GM18520 (cell line): Measurements from ENCODE around the gene KCNIP3.

ENCODE experiments used
- ATAC-seq: cut with Tn5 transposase; IDR thresholded peaks from one replicate; pipeline ENCODE4 v1.9.1; 2021; ENCODE audit not compliant: unreplicated experiment

Gene KCNIP3

DNA sequence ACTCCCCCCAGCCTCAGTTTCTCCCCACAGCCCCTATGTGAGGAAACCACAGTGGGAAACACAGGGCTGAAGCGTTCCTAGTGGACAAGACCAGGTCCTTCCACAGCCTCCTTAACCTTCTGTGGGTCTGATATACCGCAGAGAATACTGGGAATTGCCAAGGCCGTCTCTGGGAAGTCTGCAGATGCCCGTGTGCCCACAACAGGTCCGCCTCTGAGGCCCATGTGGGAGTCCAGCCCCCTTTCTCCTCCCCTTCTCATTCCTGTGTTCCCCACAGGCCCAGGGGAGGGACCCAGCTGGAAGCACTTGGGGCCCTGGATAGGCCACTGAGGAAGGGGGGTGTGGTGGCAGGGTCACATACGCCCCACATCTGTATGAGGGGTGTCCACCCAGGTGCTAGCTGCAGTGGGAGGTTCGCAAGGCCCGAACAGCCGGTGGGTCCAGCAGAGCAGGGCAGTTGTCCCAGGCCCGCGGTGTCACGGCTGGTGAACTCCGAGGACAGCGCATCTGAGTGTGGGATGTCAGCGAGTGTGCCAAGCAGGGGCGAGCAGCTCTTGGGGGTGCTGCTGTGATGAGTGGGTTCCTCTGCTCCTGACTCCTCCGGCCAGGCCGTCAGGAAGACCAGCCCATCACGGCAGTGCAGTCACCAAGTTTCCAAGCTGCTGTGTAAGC lies 2.4 kb upstream of the KCNIP3 start:
- ATAC-seq = no peak

- no peak for ATAC-seq
Measured at GRCh38 chr2:95295376-95295775, 1.8 kb upstream of the KCNIP3 start.

DNA sequence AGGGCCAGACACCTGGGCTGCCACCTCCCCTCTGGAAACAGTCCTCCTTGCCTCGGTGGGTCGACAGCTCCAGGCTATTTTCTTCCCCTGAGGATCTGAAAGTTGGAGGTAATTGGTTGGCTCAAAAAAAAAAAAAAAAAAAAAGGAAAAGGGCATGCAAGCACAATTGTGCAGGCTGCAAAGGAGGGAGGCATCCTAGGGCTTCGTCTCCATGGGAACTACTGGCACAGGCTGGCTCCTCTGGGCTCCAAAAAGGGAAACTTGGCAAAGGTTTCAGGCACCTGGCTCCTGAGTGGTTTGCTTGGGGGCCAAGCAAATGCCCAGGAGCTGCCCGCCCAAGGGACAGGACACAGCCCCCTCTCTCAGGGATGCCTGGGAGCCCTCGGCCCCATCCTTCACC lies 1.1 kb upstream of the KCNIP3 start:
- ATAC-seq = no peak

GRCh38 chr2:95297639-95298395 lies 670 bp downstream of the KCNIP3 start:
- no peak for ATAC-seq

DNA sequence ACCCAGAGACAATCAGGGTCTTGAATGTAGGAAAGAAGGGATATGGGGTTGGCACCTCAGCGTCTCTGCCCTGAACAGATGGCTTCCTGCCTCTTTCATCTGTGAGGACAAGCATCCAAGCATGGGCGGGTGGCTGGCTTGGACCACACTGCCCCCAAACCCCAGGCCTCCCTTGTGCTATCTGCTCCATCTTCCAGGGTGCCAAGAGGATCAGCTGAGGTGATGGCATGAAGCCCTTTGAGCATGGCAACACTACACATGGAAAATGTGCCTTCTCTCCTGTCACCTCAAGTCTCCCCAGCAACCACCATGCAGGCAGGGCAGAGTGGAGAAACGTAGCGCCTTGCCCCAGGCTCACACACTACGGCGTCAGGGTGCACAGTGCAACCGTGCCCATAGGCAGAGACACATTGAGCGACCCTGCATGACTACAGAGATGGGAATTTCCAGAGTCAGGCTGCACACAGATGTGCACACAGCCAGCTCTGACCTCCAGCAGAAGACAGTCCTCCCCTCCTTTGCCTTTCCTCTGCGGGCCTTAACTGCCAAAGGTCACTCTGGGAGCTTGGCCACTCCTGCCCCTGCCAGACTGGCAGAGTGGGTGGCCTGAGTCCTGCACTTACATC lies 1.5 kb downstream of the KCNIP3 start:
- ATAC-seq = no peak

- no peak for ATAC-seq
Measured at GRCh38 chr2:95299961-95300360, 2.8 kb downstream of the KCNIP3 start.

GRCh38 chr2:95300450-95300849 lies 3.3 kb downstream of the KCNIP3 start:
- no peak for ATAC-seq

- no peak for ATAC-seq
Measured at GRCh38 chr2:95301186-95301585, 4.0 kb downstream of the KCNIP3 start.

DNA sequence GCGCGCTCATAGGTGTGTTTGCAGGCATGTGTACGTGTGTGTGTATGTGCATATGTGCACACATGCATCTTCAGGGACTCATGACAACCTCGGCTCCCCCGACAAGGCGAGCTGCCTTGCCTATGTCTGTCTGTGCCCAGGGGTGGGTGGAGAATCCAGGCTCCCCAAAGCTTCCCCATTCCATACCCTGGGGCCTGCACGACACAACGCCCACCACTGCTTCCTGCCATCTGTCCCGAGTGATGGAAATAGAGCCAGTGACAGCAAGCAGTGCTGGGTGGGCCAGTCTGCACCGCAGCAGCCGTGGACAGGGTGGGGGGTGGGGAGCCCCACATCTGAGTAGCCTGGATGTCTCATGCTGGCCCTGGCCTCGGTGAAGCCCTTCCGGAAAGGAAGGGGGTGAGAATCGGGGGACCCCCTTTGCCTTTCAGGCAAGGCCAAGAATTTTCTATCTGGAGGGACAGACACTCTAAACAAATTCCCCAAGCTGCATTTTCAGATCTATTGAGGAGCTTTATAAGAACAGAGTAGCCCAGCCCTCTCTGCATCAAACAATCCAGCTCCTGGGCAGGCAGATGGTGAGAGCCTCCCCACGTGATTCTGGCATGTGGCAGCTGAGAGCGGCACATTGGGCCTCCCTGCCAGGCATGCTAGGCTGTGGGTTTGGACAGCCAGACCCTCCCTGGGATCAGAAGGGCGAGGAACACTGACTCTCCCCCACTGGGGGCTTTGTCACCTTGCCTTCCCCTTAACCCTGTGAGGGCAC lies 4.9 kb downstream of the KCNIP3 start:
- no peak for ATAC-seq

GRCh38 chr2:95303191-95303919 lies 6.2 kb downstream of the KCNIP3 start:
- ATAC-seq = no peak

GRCh38 chr2:95305380-95306061 lies 8.4 kb downstream of the KCNIP3 start:
- no peak for ATAC-seq

DNA sequence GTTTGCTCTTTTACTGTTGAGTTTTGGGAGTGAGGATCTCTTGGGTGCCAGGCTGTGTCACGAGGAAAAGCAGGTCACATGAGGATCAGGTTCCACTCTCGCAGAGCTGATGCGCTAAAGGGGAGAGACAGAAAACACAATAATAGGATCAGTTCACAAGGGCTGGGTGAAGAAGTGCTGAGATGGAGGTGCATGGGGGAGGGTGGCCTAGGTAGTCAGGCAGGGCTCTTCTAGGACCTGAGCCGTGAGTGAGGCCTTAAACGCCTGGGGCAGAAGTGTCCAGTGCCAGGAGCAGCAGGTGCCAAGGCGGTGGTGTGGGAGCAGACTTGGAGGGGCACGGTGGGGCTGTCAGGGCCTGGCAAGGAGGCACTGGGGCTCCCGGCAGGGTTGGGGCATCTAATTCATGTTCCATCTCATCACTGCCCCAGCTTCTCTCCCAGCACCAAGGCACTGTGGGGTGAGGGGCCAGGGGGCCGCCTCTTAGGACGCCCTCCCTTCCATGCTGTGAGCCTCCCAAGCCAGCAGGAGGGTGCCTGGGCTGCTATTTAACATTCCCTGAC lies 9.3 kb downstream of the KCNIP3 start:
- no peak for ATAC-seq

DNA sequence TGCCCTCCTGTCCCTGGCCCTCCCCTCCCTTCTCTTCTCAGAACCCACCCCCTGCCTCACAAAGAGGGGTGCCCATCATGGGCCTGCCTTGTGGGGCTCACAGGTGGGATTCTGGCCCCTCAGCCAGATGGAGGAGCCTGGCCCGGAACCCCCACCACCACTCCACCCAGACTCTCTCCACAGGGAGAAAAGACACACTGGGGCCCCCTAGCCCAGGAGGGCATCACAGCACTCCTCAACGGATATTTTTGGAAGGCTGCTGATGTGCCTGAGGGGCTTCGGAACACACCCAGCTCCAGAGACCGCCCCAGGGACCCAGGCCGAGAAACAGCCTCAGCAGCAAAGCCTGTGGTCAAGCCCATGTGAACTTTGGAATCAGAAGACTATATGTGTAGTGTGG lies 9.9 kb downstream of the KCNIP3 start:
- no peak for ATAC-seq

DNA sequence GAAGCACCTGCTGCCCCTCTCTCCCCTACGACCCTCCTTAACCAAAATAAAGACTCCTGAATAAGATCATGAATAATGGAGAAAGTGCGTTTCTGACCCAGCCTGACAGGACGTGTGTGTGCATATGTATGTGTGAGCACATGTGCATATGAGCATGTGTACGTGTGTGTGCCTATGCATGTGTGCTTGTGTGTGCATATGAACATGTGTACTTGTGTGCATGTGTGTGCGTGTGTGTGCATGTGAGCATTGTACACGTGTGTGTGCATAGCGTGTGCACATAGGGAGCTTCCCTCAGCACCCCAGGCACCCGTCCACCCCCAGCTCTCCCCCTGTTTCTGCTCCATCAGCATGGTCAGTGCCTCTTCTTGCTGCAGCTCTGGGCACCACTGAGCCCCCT lies 10.7 kb downstream of the KCNIP3 start:
- ATAC-seq = no peak

DNA sequence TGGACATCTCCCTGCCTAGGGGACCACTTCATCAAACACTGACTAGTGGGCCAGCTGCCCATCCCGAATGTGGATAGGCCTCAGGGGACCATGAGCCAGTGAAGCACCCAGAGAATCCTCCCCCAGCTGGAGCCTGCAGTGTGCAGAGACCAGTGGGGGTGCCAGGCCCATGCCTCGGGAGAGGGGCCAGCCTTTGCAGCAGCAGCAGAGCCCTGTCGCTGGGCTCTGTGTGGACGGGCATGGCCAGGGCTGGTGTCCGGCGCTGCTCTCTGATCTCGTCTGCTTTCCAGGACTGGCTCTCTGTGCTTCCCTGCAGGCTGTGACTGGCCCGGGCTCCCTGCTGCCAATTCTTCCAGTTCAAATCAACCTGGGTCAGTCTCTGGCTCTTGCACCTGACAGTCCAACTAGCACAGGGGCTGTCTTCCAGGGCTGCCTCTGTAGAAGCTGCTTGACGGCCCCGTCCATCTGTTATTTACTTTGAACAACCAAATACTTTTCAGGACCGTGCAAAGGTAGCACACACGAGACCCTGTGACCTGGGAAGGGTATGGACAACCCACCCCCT lies 11.4 kb downstream of the KCNIP3 start:
- ATAC-seq = no peak

DNA sequence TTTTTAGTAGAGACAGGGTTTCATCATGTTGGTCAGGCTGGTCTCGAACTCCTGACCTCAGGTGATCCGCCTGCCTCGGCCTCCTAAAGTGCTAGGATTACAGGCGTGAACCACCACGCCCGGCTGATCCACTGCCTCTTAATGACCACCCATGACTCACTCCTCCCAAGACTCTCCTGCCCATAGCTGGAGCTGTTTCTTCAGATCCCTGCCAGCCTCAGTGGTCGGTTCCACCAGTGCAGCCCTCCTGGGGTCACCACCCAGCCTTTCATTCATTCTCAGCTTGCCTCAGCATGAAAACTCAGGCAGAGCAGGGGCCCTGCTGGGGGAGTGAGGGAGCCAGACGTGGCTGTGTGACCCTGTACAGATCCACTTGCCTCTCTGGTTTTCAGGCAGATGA lies 12.5 kb downstream of the KCNIP3 start:
- no peak for ATAC-seq

GRCh38 chr2:95310216-95310615 lies 13.1 kb downstream of the KCNIP3 start:
- ATAC-seq = no peak

GRCh38 chr2:95310651-95311050 lies 13.5 kb downstream of the KCNIP3 start:
- no peak for ATAC-seq

- no peak for ATAC-seq
Measured at GRCh38 chr2:95311815-95312542, 14.8 kb downstream of the KCNIP3 start.
